Kidney epithelial cell (primary cell): ENCODE data around the gene USP44. TPM values are rescaled to one million over a fixed set of nuclear protein-coding genes. Genes with fewer than 3 reads are reported as not detected.
"Not testable (repeated sequence)": the region's sequence is repeated elsewhere in the genome, so short reads cannot be mapped to it uniquely, and the experiment has no call there.

Source experiments
- DNase-seq: peaks from one replicate; pipeline ENCODE4 v3.0.0-alpha.2; 2010; ENCODE audit warnings: low read depth
- H3K27me3 ChIP-seq: 2 replicates; pipeline ENCODE4 v1.6.0; 2011; ENCODE audit warnings: low read length; ENCODE audit not compliant: control insufficient read depth, insufficient read depth
- H3K36me3 ChIP-seq: 2 replicates; pipeline ENCODE4 v1.5.1; 2011; ENCODE audit warnings: low read length; ENCODE audit not compliant: control insufficient read depth, insufficient read depth
- H3K4me3 ChIP-seq: 2 replicates; pipeline ENCODE4 v1.5.1; 2011; ENCODE audit warnings: low read depth, mild to moderate bottlenecking, control low read depth, low read length
- CTCF ChIP-seq: IDR thresholded peaks from 2 replicates; pipeline ENCODE4 v1.5.1; 2011; ENCODE audit warnings: mild to moderate bottlenecking, moderate library complexity, low read length, control low read depth, inconsistent platforms; ENCODE audit not compliant: insufficient read depth, poor library complexity, severe bottlenecking
- total RNA-seq: library from RNA; depleted of rRNA; stranded (reverse); fragments of >200 nt; gene quantifications from 2 replicates; pipeline ENCODE4 v1.2.3, GENCODE V29; 2015

USP44 gene
- total RNA-seq, 1 donor from 2014 or later, result 1.3 TPM

GRCh38 chr12:95573951-95574576, 22.8 kb upstream of the USP44 start:
- Histone ChIP-seq H3K36me3 (no peaks in the 10 kb centered on the region), H3K27me3 (no peaks in the 10 kb centered on the region), H3K4me3 (no peak overlapping the region)
- DNase-seq, result no peak
- TF ChIP-seq CTCF, result no peak

- Histone ChIP-seq H3K4me3 (no peak overlapping the region), H3K36me3 (no peaks in the 10 kb centered on the region), H3K27me3 (no peaks in the 10 kb centered on the region)
- TF ChIP-seq CTCF, result no peak
- no peak for DNase-seq
Observed at GRCh38 chr12:95571369-95571768, 20.1 kb upstream of the USP44 start.

- not testable (repeated sequence) for DNase-seq, H3K27me3 ChIP-seq, H3K4me3 ChIP-seq, H3K36me3 ChIP-seq
Observed at GRCh38 chr12:95568045-95568444, 16.8 kb upstream of the USP44 start.

GRCh38 chr12:95557625-95558024, 6.3 kb upstream of the USP44 start:
- no peak for TF ChIP-seq CTCF
- DNase-seq, result no peak
- Histone ChIP-seq H3K27me3 (no peaks in the 10 kb centered on the region), H3K36me3 (no peaks in the 10 kb centered on the region), H3K4me3 (no peak overlapping the region)

GRCh38 chr12:95554532-95555071, 3.3 kb upstream of the USP44 start:
- Histone ChIP-seq H3K36me3 (no peaks in the 10 kb centered on the region), H3K27me3 (no peaks in the 10 kb centered on the region), H3K4me3 (no peak overlapping the region)
- no peak for TF ChIP-seq CTCF
- no peak for DNase-seq

GRCh38 chr12:95553197-95553943, 2.1 kb upstream of the USP44 start:
- Histone ChIP-seq H3K27me3 (peaks cover 1% of the 10 kb centered on the region), H3K36me3 (no peaks in the 10 kb centered on the region), H3K4me3 (no peak overlapping the region)
- no peak for DNase-seq
- TF ChIP-seq CTCF, result no peak
